A549 (cell line): ENCODE results near the gene NID1. TPM values are rescaled to one million over a fixed set of nuclear protein-coding genes. Genes with fewer than 3 reads are reported as not detected.

Source experiments
- ATAC-seq, 2 experiments: fragments of 200-7000 bp in 1 of 2; fragments of >200 bp in 1 of 2; cut with Nextera tagmentation in 1 of 2; cut with Tn5 transposase in 1 of 2; 3 replicates each; pipeline versions ENCODE4 v1.8.0 to v1.9.1; 2018 to 2020; ENCODE audit warnings: mild to moderate bottlenecking in 1 of 2, moderate library complexity in 1 of 2
- CTCF ChIA-PET: fragments of 300-600 bp; sonication (Branson Sonifier 250); formaldehyde crosslinking; extraction: SDS; loops from one replicate; lab custom pipeline; 2021; ENCODE audit warnings: antibody characterized with exemption, inconsistent platforms; lab: Yijun Ruan, JAX
- POLR2A ChIA-PET: fragments of 350-600 bp; formaldehyde crosslinking; extraction: SDS; loops from one replicate; lab custom pipeline; 2021; ENCODE audit warnings: antibody characterized with exemption, inconsistent platforms; lab: Yijun Ruan, JAX
- DNase-seq, 2 experiments: peaks; one replicate each; pipeline versions ENCODE4 v3.0.0 to v3.0.0-alpha.2; 2011 to 2016; ENCODE audit warnings: low read depth in 1 of 2, low spot score in 1 of 2
- FAIRE-seq: peaks from 2 replicates; lab custom pipeline; 2011; peaks lifted over from hg19 to GRCh38; lab: Jason Lieb, UNC
- H3K27ac ChIP-seq, 2 experiments: fragments of >200 bp; sonication (Bioruptor Twin); formaldehyde crosslinking; 3 replicates each; pipeline ENCODE4 v1.5.1; 2016 to 2017
- H3K4me1 ChIP-seq: fragments of >200 bp; sonication (Bioruptor Twin); formaldehyde crosslinking; 3 replicates; pipeline ENCODE4 v1.6.1; 2016
- H3K4me2 ChIP-seq: fragments of >200 bp; sonication (Bioruptor Twin); formaldehyde crosslinking; 3 replicates; pipeline ENCODE4 v1.6.1; 2016
- H3K4me3 ChIP-seq: fragments of >200 bp; sonication (Bioruptor Twin); formaldehyde crosslinking; 3 replicates; pipeline ENCODE4 v1.5.1; 2016
- H3K9me3 ChIP-seq: fragments of >200 bp; sonication (Bioruptor Twin); formaldehyde crosslinking; 3 replicates; pipeline ENCODE4 v1.6.1; 2016
- CHD4 ChIP-seq: fragments of 200-600 bp; sonication (generic); IDR thresholded peaks from 2 replicates; pipeline ENCODE4 v1.6.1; 2016; ENCODE audit warnings: antibody characterized with exemption, mild to moderate bottlenecking, borderline replicate concordance
- HOXB5 ChIP-seq: fragments of 250-450 bp; sonication (Bioruptor Pico); IDR thresholded peaks from 2 replicates; pipeline ENCODE4 v1.5.0; 2020; ENCODE audit warnings: mild to moderate bottlenecking, moderate library complexity
- POLR2AphosphoS2 ChIP-seq: conservative IDR thresholded peaks from 2 replicates; pipeline ENCODE4 v1.6.1; 2012; ENCODE audit warnings: low read length, improper control_type of control experiment, inconsistent platforms
- RNF2 ChIP-seq: fragments of 200-600 bp; sonication (generic); IDR thresholded peaks from 2 replicates; pipeline ENCODE4 v1.6.1; 2016; ENCODE audit warnings: low read depth, mild to moderate bottlenecking, antibody characterized with exemption, moderate library complexity, borderline replicate concordance
- ZFP36 ChIP-seq: fragments of 450-650 bp; IDR thresholded peaks from 2 replicates; pipeline ENCODE4 v1.6.1; 2014; ENCODE audit warnings: borderline replicate concordance; ENCODE audit not compliant: partially characterized antibody
- ZNF302 ChIP-seq: fragments of 250-450 bp; sonication (Bioruptor Pico); IDR thresholded peaks from 2 replicates; pipeline ENCODE4 v1.9.0; 2021; ENCODE audit warnings: inconsistent platforms, mild to moderate bottlenecking, moderate library complexity
- WGBS: methylation state at CpG from one replicate; pipeline ENCODE4 v1.1.6; 2017; ENCODE audit errors: missing lambda C conversion rate; 5-methylcytosine and 5-hydroxymethylcytosine counted together
- polyA plus RNA-seq, 4 experiments: library from polyadenylated mRNA; depleted of rRNA in 3 of 4; stranded (reverse); fragments of >200 nt; fragmentation: RNase III in 1 of 4; extraction: RNeasy Plus Mini Kit Qiagen cat#74134 plus additional on column Dnase treatment in 1 of 4; gene quantifications; 2 replicates in 3 of 4; 3 replicates in 1 of 4; pipeline ENCODE4 v1.2.3, GENCODE V29; 2011 to 2017
- TF ChIP-seq, protein P1 (sequence below): fragments of 200-600 bp; sonication (generic); IDR thresholded peaks from 2 replicates; pipeline ENCODE4 v1.6.1; 2016; ENCODE audit warnings: antibody characterized with exemption, mild to moderate bottlenecking, moderate library complexity
- TF ChIP-seq, protein P2 (sequence below): IDR thresholded peaks from 2 replicates; pipeline ENCODE4 v1.6.1; 2012

NID1 gene
- polyA plus RNA-seq, 2 of the 4 experiments (the other 2 are of a cell fraction) = 6.8 to 10.5 TPM

DNA sequence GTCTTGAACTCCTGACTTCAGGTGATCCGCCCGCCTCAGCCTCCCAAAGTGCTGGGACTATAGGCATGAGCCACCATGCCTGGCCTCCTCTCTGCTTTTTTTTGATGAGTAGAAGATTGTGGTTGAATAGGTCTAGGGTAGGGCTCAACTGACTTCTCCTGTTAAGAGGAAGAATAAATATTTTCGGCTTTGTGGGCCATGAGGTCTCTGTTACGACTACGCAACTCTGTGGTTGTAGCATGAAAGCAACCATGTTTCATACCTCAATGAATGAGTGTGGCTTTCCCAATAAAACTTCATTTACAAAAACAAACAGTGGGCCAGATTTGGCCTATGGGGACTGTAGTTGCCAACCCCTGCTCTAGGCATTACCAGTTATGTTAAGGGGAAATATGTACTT is 67.8 kb downstream of the NID1 start (continued):
- TF ChIP-seq, protein P1, sequence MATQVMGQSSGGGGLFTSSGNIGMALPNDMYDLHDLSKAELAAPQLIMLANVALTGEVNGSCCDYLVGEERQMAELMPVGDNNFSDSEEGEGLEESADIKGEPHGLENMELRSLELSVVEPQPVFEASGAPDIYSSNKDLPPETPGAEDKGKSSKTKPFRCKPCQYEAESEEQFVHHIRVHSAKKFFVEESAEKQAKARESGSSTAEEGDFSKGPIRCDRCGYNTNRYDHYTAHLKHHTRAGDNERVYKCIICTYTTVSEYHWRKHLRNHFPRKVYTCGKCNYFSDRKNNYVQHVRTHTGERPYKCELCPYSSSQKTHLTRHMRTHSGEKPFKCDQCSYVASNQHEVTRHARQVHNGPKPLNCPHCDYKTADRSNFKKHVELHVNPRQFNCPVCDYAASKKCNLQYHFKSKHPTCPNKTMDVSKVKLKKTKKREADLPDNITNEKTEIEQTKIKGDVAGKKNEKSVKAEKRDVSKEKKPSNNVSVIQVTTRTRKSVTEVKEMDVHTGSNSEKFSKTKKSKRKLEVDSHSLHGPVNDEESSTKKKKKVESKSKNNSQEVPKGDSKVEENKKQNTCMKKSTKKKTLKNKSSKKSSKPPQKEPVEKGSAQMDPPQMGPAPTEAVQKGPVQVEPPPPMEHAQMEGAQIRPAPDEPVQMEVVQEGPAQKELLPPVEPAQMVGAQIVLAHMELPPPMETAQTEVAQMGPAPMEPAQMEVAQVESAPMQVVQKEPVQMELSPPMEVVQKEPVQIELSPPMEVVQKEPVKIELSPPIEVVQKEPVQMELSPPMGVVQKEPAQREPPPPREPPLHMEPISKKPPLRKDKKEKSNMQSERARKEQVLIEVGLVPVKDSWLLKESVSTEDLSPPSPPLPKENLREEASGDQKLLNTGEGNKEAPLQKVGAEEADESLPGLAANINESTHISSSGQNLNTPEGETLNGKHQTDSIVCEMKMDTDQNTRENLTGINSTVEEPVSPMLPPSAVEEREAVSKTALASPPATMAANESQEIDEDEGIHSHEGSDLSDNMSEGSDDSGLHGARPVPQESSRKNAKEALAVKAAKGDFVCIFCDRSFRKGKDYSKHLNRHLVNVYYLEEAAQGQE = no peak
- TF ChIP-seq, protein P2, sequence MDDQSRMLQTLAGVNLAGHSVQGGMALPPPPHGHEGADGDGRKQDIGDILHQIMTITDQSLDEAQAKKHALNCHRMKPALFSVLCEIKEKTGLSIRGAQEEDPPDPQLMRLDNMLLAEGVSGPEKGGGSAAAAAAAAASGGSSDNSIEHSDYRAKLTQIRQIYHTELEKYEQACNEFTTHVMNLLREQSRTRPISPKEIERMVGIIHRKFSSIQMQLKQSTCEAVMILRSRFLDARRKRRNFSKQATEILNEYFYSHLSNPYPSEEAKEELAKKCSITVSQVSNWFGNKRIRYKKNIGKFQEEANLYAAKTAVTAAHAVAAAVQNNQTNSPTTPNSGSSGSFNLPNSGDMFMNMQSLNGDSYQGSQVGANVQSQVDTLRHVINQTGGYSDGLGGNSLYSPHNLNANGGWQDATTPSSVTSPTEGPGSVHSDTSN = no peak
- no peak for TF ChIP-seq ZFP36

DNA sequence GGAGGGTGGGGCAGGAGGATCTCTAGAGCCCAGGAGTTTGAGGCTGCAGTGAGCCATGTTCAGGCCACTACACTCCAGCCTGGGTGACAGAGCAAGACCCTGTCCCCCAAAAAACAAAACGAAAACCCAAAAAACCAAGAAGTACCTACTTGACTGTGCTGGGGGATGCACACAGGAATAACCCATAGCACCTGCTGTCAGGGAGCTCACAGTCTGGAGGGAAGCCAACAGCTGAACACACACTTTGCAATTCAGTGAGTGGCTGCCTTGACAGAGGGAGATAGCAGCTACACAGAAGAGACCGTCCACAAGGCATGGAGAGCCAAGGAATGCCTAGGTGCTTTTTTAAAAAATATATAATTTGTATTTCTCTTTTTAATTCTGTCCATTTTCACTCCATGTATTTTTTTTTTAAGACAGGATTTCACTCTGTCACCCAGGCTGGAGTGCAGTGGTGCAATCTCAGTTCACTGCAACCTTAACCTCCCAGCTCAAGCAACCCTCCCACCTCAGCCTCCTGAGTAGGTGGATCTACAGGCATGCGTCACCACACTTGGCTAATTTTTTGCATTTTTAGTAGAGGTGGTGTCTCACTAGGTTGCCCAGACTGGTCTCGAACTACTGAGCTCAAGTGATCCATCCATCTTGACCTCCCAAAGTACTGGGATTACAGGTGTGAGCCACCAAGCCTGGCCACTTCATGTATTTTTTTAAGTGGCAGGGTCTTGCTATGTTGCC is 68.7 kb downstream of the NID1 start:
- no peak overlapping the region for H3K4me3 ChIP-seq
- ChIA-PET POLR2A (no interaction called here), CTCF (interaction anchor here (1.0 to 1.7 kb wide), 3 partner anchors 11 to 131 kb away, joined by 4 to 8 read pairs (median 4); no protein-coding TSS in a partner anchor)
- H3K9me3 ChIP-seq = no peaks in the 10 kb centered on the region
- FAIRE-seq (no peak), DNase-seq (no peak)
- no peak overlapping the region for H3K27ac ChIP-seq
- 77% methylated on average over 4 of the region's 4 CpGs for WGBS
- TF ChIP-seq, protein P1 = no peak
- TF ChIP-seq, all 56 proteins: peak for 0
- Histone ChIP-seq H3K4me1 (peaks cover 20% of the 10 kb centered on the region), H3K4me2 (no peak overlapping the region)
- no peak for ATAC-seq

DNA sequence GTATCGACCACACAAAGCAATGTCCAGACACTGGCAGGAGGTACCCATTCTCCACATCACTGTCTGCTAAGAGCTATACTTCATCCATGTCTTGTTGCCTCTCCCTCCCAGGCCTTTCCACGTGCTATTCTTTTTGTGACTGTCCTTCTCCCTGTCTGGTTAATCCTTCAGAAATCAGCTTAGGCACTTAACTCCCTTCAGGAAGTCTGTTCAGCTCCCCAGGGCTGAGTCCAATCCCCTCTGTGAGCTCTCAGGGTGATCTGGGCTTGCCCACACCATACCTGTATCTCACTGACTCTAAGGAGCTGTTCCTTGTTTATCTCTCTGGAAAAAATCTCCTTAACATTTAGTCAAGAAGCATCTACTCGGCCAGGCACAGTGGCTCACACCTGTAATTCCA is 69.4 kb downstream of the NID1 start:
- 56% methylated on average over 3 of the region's 3 CpGs for WGBS
- FAIRE-seq (no peak), ATAC-seq (no peak), DNase-seq (no peak)
- ChIA-PET CTCF (interaction anchor here (1.0 to 1.7 kb wide), 3 partner anchors 10 to 130 kb away, joined by 4 to 8 read pairs (median 4); no protein-coding TSS in a partner anchor), POLR2A (no interaction called here)
- H3K4me2 ChIP-seq = no peak overlapping the region
- no peak overlapping the region for H3K27ac ChIP-seq
- no peaks in the 10 kb centered on the region for H3K9me3 ChIP-seq
- TF ChIP-seq HOXB5 (no peak), POLR2AphosphoS2 (no peak), RNF2 (no peak), ZNF302 (CRISPR knock-in tag) (no peak), CHD4 (no peak)
- TF ChIP-seq, protein P2 = no peak
- no peak overlapping the region for H3K4me3 ChIP-seq
- peaks cover 19% of the 10 kb centered on the region for H3K4me1 ChIP-seq
